ENCODE measurements around the gene CLIP3.

Gene CLIP3

DNA sequence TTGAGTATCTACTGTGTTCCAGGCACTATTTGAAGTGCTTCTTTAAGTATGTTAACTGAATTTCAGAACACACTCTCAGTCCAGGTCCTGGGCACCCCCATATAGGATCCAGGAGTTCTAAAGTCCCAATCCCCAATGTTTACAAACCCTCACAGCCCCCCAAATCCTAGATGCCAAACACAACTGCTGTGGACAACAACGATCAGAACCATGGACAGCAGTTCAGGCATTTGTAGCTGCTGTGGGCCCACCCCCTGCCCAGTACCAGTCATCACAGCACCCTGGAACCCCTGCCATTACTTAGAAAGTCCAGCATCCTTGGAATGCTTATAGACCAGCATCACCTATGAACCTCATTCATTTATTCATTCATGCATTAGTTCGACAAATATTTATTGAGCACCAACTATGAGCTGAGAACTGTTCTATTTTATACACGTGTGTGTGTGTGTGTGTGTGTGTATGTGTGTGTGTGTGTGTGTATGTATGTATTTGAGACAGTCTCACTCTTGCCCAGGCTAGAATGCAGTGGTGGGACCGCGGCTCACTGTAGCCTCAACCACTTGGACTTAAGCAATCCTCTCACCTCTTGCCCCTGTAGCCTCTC, 57.0 kb downstream of the CLIP3 start:
- TF ChIP-seq, protein P1, sequence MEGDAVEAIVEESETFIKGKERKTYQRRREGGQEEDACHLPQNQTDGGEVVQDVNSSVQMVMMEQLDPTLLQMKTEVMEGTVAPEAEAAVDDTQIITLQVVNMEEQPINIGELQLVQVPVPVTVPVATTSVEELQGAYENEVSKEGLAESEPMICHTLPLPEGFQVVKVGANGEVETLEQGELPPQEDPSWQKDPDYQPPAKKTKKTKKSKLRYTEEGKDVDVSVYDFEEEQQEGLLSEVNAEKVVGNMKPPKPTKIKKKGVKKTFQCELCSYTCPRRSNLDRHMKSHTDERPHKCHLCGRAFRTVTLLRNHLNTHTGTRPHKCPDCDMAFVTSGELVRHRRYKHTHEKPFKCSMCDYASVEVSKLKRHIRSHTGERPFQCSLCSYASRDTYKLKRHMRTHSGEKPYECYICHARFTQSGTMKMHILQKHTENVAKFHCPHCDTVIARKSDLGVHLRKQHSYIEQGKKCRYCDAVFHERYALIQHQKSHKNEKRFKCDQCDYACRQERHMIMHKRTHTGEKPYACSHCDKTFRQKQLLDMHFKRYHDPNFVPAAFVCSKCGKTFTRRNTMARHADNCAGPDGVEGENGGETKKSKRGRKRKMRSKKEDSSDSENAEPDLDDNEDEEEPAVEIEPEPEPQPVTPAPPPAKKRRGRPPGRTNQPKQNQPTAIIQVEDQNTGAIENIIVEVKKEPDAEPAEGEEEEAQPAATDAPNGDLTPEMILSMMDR (IDR thresholded peaks at IDR 0.05; ENCODE audit: low read length, missing control alignments), result no peak
- peak; percentile 36 for DNase-seq (ENCODE audit: low read depth)
- H3K4me3 ChIP-seq (replicated peaks; ENCODE audit: low read depth, low read length), result no peak overlapping the region

DNA sequence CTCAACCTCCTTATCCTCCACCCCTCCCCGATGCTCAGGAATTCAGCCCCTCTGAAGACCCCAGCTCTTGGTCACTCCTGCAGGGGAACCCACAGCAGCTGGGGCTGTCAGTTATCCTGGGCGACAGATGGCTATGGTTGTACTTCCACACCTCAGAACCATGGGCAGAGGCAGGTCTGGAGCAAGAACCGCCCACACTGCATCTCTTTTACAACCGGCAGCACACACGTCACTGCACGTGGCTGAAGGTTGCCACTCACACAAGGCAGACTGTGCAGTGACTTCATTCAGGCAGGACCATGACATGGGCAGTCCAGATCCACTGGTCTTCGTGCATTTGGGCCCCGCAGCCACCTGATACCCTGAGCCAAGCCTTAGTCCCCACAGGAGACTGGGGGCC, 59.2 kb downstream of the CLIP3 start:
- no peak for DNase-seq (ENCODE audit: low read depth)
- H3K4me3 ChIP-seq (replicated peaks; ENCODE audit: low read depth, low read length), result no peak overlapping the region
- TF ChIP-seq, protein P1 (IDR thresholded peaks at IDR 0.05; ENCODE audit: low read length, missing control alignments), result no peak

DNA sequence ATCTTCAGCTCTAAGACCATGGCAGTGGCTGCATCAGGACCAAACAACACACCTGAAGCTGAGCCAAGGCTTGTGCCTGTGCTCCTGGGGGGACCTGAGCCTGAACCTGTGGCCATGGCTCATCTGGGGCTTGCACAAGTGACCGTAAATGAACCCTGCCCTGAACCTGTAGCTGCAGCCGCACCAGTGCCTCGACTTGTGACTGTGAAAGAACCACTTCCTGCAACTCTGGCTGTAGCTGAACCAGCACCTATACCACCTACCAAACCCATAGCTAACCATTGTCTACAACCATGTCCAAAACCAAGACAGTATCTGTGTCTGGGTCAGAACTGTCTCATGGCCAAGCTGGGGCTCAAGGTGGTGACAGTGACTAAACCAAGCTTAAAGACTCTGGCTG, 65.9 kb downstream of the CLIP3 start:
- TF ChIP-seq, protein P1 (IDR thresholded peaks at IDR 0.05; ENCODE audit: low read length, missing control alignments), result no peak
- no peak for DNase-seq (ENCODE audit: low read depth)
- H3K4me3 ChIP-seq (replicated peaks; ENCODE audit: low read depth, low read length), result no peak overlapping the region

Measured in fibroblast of pulmonary artery (primary cell).